ENCODE measurements around the gene KARS1. TPM values are rescaled to one million over a fixed set of nuclear protein-coding genes. Genes with fewer than 3 reads are reported as not detected.
"Not testable (repeated sequence)": the region's sequence is repeated elsewhere in the genome, so short reads cannot be mapped to it uniquely, and the experiment has no call there.

Gene KARS1
- total RNA-seq, 1 donor from 2014 or later = 95.9 TPM

DNA sequence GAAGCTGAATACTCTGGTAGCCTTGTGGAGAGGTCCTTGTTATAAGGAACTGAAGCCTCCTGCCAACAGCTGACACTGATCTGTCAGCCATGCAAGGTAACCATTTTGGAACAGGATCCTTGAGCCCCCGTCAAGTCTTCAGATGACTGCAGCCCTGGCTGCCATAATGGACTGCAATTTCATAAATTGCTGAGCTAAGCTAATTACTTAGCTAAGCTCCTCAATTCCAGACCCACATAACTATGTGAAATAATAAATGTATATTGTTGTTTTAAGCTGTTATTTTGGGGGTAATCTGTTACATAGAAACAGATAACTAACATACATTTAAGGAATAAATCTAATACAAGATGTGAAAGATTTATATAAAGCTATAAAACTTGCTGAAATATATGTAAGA, 41.0 kb downstream of the KARS1 start:
- intact Hi-C loops (cut with DNase I) = no loop called here
- Histone ChIP-seq H3K36me3 (peaks cover 95% of the 10 kb centered on the region), H3K9me3 (no peaks in the 10 kb centered on the region), H3K27me3 (ENCODE audit: low read depth) (no peaks in the 10 kb centered on the region), H3K27ac (no peak overlapping the region), H3K4me1 (no peaks in the 10 kb centered on the region), H3K4me3 (no peak overlapping the region)
- TF ChIP-seq, protein P1, sequence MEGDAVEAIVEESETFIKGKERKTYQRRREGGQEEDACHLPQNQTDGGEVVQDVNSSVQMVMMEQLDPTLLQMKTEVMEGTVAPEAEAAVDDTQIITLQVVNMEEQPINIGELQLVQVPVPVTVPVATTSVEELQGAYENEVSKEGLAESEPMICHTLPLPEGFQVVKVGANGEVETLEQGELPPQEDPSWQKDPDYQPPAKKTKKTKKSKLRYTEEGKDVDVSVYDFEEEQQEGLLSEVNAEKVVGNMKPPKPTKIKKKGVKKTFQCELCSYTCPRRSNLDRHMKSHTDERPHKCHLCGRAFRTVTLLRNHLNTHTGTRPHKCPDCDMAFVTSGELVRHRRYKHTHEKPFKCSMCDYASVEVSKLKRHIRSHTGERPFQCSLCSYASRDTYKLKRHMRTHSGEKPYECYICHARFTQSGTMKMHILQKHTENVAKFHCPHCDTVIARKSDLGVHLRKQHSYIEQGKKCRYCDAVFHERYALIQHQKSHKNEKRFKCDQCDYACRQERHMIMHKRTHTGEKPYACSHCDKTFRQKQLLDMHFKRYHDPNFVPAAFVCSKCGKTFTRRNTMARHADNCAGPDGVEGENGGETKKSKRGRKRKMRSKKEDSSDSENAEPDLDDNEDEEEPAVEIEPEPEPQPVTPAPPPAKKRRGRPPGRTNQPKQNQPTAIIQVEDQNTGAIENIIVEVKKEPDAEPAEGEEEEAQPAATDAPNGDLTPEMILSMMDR (IDR thresholded peaks at IDR 0.05) = no peak
- DNase-seq (no peak), ATAC-seq (no peak)

GRCh38 chr16:75603241-75603640, 44.2 kb downstream of the KARS1 start:
- H3K27ac ChIP-seq = no peak overlapping the region
- H3K36me3 ChIP-seq = peaks cover 88% of the 10 kb centered on the region
- ATAC-seq (no peak), DNase-seq (no peak)
- H3K27me3 ChIP-seq (ENCODE audit: low read depth) = no peaks in the 10 kb centered on the region
- H3K9me3 ChIP-seq = no peaks in the 10 kb centered on the region
- TF ChIP-seq, protein P1 (IDR thresholded peaks at IDR 0.05) = no peak
- H3K4me3 ChIP-seq = no peak overlapping the region
- no peaks in the 10 kb centered on the region for H3K4me1 ChIP-seq
- intact Hi-C loops (cut with DNase I) = no loop called here

DNA sequence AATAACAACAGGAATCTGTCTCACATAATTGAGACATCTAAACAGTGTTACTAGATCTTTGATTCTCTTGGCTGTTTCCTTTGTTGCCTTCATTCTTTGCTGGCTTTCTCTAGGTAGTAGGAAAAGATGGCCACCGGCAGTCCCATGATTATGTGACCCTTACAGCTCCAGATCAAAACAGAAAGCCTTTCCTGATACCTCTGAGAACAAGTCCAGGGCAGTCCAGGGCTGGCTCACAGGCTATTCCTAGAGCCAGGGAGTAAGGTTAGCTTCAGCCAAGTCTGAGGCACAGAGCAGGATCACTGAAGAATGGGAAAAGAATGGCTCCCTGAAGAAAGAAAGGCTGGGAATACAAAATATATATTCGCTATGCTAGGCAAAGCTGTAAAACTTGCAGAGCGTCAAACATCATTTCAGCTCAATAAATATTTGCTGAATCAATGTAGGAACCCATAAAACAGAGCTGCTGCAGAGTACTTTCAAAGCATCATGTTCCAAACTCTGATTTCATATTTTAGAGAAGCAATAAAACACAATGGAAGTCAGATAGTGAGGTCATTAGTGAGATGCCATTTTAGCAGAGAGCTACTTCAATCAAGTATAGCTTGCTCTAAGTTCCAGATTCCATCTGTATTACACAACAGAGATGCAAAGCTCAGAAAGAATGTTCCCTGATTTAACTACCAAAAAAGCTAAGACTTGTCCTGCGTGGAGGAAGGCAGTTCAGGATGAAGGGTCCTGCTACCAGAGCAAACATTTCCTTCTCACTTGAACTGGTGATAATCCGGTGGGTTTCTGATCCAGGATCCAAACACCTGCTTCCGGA, 47.8 kb downstream of the KARS1 start:
- Histone ChIP-seq H3K4me3 (no peak overlapping the region), H3K9me3 (no peaks in the 10 kb centered on the region), H3K36me3 (peaks cover 62% of the 10 kb centered on the region), H3K4me1 (no peaks in the 10 kb centered on the region), H3K27ac (no peak overlapping the region), H3K27me3 (ENCODE audit: low read depth) (no peaks in the 10 kb centered on the region)
- DNase-seq (no peak), ATAC-seq (no peak)
- intact Hi-C loops (cut with DNase I) = no loop called here
- TF ChIP-seq, protein P1 (IDR thresholded peaks at IDR 0.05) = no peak

DNA sequence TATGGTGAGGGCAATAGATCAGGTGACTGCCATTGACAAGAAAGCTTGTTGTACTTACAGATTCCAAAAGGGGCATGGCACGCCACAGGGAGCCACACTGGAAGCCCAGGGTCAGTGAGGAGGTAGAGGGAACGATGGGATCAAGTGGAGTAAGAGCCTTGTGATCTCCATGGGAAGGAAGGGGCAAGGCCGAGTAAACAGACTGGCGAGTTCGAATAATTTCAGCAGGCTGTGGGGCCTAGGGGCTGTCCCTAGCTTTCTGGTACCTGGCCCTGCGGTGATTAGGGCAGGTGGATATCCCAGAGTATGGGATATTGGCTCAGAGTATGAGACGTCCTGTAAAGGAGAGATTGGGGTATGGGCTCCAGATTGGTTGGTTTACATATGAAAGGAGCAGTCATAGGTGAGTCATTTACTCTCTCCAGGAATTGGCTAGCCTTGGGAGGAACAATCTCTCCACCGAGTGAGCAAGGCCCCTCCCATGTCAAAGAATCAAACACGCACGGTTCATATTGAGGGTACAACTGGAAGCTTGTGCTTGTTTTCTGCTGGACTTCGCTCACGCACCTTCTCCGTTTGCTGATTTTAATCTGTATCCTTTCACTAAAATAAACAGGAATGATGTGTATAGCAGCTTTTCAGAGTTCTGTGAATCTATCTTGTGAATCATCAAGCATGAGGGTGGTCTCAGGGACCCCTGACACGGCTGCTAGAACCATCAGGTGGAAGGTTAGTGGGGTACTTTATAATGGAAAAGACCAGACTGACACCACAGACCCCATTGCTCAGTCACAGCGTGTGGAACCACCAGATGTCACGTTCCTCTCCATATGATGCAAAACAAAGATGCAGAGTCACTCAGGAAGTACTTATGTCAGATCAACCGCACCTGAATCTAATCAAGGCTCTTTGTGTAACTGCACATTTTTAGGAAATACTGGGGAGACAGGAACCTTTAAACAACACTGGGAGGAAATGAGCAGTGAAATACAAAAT, 53.3 kb downstream of the KARS1 start:
- H3K9me3 ChIP-seq = no peaks in the 10 kb centered on the region
- H3K27ac ChIP-seq = no peak overlapping the region
- TF ChIP-seq, protein P1 (IDR thresholded peaks at IDR 0.05) = no peak
- no peak overlapping the region for H3K4me3 ChIP-seq
- H3K36me3 ChIP-seq = peaks cover 24% of the 10 kb centered on the region
- intact Hi-C loops (cut with DNase I) = no loop called here
- no peaks in the 10 kb centered on the region for H3K4me1 ChIP-seq
- DNase-seq (no peak), ATAC-seq (peak in 1 of 2 donors; percentile 13)
- H3K27me3 ChIP-seq (ENCODE audit: low read depth) = no peaks in the 10 kb centered on the region

- Histone ChIP-seq H3K9me3 (no peaks in the 10 kb centered on the region), H3K27me3 (ENCODE audit: low read depth) (no peaks in the 10 kb centered on the region), H3K4me3 (no peak overlapping the region), H3K4me1 (no peaks in the 10 kb centered on the region), H3K27ac (no peak overlapping the region), H3K36me3 (peaks cover 23% of the 10 kb centered on the region)
- intact Hi-C loops (cut with DNase I) = no loop called here
- no peak for DNase-seq
- TF ChIP-seq, protein P1 (IDR thresholded peaks at IDR 0.05) = no peak
- ATAC-seq = no peak
These were observed 54.2 kb downstream of the KARS1 start for GRCh38 chr16:75593308-75593707.

DNA sequence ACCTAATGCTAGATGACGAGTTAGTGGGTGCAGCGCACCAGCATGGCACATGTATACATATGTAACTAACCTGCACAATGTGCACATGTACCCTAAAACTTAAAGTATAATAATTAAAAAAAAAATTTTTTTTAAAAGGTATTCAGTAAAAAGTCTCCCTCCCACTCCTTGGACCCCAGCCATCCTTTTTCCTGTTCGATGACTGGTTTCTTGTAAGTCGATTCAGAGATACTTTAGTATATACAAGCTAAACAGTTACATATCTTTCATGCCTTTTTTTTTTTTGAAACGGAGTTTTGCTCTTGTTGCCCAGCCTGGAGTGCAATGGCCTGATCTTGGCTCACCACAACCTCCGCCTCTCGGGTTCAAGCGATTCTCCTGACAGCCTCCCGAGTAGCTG, 55.5 kb downstream of the KARS1 start:
- H3K36me3 ChIP-seq = peaks cover 15% of the 10 kb centered on the region
- intact Hi-C loops (cut with DNase I); ATAC-seq; H3K4me1 ChIP-seq; DNase-seq; H3K4me3 ChIP-seq; H3K27me3 ChIP-seq (ENCODE audit: low read depth); H3K9me3 ChIP-seq; H3K27ac ChIP-seq: not testable (repeated sequence)

Measured in lower lobe of right lung (tissue), 2 donors.